GM12801 (cell line): ENCODE measurements around the gene LCOR.

Experiments used
- TF ChIP-seq, protein P1 (sequence below): IDR thresholded peaks from one replicate; pipeline ENCODE4 v1.5.1; 2011; ENCODE audit warnings: control low read depth; ENCODE audit not compliant: insufficient read length; ENCODE audit errors: extremely low read depth

Gene LCOR

GRCh38 chr10:96917628-96918027 is 85.5 kb downstream of the LCOR start:
- TF ChIP-seq, protein P1, sequence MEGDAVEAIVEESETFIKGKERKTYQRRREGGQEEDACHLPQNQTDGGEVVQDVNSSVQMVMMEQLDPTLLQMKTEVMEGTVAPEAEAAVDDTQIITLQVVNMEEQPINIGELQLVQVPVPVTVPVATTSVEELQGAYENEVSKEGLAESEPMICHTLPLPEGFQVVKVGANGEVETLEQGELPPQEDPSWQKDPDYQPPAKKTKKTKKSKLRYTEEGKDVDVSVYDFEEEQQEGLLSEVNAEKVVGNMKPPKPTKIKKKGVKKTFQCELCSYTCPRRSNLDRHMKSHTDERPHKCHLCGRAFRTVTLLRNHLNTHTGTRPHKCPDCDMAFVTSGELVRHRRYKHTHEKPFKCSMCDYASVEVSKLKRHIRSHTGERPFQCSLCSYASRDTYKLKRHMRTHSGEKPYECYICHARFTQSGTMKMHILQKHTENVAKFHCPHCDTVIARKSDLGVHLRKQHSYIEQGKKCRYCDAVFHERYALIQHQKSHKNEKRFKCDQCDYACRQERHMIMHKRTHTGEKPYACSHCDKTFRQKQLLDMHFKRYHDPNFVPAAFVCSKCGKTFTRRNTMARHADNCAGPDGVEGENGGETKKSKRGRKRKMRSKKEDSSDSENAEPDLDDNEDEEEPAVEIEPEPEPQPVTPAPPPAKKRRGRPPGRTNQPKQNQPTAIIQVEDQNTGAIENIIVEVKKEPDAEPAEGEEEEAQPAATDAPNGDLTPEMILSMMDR = no peak

DNA sequence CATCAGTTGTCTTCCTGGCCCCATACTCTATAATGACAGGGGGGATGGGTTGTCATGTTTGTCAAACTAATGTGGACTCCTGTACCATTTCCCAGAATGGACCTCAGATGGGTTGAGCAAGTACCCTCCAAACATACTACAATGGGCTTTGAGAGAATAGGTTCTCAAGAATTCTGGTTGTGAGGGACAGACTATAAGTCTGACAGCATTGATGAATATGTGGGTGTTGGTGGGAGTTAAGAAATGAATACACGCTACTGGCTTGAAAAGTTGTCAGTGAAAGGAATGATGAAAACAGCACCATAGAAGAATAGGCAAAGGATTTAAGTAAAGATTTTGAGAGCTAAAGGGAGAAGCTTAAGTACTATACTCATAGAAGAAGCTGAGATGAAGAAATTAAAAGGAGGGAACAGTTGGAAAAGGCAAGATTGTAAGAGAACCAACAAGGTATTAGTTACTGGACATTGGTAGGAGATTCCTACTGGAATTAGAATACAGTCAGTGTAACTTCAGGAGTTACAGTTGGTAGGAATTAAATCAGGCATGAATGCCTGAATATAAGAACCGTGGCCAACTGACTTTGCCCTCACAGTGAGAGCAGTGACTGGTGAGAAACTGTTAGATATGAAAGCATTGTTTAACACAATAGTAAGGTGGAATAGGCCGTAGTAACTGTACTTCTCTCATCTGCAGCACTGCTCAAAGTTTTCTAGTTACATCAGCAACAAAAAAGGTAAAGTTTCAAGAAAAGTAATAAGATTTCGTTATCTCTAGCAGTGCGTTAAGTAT is 86.3 kb downstream of the LCOR start:
- TF ChIP-seq, protein P1 = no peak

- TF ChIP-seq, protein P1 = no peak
Observed at GRCh38 chr10:96919785-96920430, 87.8 kb downstream of the LCOR start.

- TF ChIP-seq, protein P1 = no peak
Observed at GRCh38 chr10:96921655-96922054, 89.6 kb downstream of the LCOR start.

- TF ChIP-seq, protein P1 = no peak
Observed at GRCh38 chr10:96922978-96923948, 91.2 kb downstream of the LCOR start.

DNA sequence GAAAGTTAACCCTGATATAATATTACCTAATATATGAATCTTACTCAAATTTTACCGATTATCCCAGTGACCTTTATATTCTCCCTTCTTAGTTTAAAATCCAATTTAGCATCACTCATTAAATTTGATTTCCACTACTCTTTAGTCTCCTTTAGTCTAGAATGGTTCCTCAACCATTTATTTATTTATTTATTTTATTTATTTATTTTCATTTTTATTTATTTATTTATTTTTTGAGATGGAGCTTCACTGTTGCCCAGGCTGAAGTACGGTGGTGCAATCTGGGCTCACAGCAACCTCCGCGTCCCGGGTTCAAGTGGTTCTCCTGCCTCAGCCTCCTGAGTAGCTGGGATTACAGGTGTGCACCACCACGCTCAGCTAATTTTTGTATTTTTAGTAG is 92.8 kb downstream of the LCOR start:
- TF ChIP-seq, protein P1 = no peak

DNA sequence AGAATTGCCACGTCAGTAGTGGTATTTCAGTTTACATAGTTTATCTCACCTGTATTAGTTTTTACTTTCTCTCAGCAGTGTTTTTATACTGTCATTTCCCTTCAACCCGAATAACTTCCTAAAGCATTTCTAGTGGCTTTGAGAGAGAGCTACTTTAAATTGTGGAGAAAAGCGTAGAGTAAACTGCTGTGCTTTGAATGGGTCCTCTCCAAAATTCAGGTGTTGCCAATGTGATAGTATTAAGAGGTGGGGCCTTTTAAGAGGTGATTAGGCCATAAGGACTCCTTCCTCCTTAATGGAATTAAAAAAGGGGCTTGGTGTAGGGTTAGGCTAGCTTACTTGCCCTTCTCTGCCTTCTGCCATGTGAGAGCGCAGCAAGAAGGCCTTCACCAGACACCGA is 98.4 kb downstream of the LCOR start:
- TF ChIP-seq, protein P1 = no peak
